Tongue (tissue), 2 donors: Measurements from ENCODE around the gene AQP12A. TPM values are rescaled to one million over a fixed set of nuclear protein-coding genes. Genes with fewer than 3 reads are reported as not detected.
"Not testable (repeated sequence)": the region's sequence is repeated elsewhere in the genome, so short reads cannot be mapped to it uniquely, and the experiment has no call there.

Experiments used
- DNase-seq: peaks from one replicate; pipeline ENCODE4 v3.0.0-alpha.2; 2015
- total RNA-seq: library from RNA; depleted of rRNA; stranded (reverse); fragments of >200 nt; gene quantifications from one replicate; pipeline ENCODE4 v1.2.3, GENCODE V29; 2014

Gene AQP12A
- total RNA-seq = not detected

DNA sequence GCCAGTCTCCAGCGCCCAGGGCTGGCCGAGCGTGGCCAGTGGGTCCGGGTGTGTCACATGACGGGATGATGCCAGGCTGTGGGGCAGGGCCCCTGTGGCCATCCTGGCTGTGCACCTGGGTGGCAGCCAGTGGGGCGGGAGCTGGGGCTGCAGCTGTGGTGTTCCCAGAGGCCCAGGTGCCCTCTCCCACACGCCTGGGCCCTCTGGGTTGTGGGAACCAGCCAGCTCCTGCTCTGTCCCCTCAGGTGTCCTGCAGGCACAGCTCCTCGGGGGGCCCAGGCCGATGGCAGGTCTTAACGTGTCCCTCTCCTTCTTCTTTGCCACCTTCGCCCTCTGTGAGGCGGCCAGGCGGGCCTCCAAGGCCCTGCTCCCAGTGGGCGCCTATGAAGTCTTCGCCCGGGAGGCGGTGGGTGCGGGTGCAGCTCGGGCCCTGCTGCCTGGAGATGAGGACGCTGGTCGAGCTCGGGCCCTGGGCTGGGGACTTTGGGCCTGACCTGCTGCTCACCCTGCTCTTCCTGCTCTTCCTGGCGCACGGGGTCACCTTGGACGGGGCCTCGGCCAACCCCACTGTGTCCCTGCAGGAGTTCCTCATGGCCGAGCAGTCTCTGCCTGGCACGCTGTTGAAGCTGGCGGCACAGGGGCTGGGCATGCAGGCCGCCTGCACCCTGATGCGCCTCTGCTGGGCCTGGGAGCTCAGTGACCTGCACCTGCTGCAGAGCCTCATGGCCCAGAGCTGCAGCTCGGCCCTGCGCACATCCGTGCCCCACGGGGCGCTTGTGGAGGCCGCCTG, at the start of gene AQP12A:
Gene AQP12A, plus strand, starts transcription at position 236 of the 790 bp plus-strand sequence. Its CDS starts 48 bp downstream, at position 284.
- not testable (repeated sequence) for DNase-seq

- no peak for DNase-seq
Observed at GRCh38 chr2:240642061-240642805, 49.4 kb upstream of the AQP12A start.

DNA sequence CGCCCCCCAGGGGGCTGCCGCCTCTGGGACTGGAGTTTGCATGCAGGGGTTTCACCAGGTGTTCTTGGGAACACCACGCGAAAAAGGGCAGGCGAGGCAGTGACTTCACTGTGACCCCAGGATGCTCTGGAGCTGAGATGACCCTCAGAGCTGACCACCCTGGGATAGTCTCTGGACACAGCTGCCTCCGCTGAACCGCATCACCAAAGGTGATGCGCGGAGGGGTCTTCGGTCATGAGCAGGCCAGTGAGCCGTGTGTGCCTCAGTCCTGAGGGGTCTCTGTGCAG, 48.9 kb upstream of the AQP12A start:
- DNase-seq = no peak

DNA sequence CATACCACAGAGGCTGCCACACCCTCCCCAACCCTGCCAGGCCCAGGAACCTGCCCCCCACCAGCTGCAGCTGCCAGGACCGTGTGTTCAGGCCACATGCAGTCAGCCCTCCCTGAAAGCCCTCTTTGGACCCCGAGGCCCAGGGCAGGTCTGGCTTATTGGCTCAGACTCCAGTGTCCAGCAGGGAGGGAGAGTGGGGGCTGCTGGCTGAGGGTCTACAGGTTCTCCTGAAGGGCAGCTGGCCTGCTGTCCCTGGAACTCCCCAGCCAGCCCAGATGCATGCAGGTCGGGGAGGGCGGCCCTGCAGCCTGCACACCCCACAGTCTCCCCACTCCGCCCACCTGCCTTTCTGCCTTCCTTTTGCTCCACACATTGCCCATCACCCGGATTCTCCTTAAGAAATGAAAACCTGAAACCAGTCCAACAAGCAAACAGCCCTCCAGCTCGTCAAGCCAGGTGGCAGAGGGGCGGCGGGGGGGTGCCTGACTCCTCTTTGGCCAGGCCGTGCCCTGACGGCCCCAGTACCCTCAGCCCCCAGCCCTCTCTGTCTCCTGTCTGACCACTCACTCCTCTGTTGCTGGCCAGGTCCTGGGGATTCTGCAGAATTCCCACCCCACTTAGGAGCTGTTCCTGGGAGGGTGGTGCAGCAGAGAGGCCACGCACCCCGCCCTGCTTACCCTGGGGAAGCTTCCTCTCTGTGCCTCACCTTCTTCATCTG, 48.4 kb upstream of the AQP12A start:
- DNase-seq = no peak

DNA sequence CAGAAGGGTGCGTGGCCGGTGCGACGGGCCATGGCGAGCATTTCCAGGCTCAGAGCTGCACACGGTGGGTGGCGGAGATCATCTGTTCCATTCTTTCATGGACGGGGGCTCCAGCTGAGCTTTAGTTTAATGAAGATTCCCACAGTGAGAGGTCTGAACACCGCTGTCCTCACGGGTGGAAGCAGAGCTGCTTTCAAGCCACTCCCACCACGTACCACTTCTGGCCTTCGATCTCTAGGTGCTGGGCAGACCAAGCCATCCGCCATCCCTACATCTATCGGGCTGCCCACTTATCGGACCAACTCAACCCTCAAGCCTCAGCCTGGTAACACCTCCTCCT, 47.9 kb upstream of the AQP12A start:
- DNase-seq = no peak

- DNase-seq = no peak
Observed at GRCh38 chr2:240644171-240644651, 47.5 kb upstream of the AQP12A start.

DNA sequence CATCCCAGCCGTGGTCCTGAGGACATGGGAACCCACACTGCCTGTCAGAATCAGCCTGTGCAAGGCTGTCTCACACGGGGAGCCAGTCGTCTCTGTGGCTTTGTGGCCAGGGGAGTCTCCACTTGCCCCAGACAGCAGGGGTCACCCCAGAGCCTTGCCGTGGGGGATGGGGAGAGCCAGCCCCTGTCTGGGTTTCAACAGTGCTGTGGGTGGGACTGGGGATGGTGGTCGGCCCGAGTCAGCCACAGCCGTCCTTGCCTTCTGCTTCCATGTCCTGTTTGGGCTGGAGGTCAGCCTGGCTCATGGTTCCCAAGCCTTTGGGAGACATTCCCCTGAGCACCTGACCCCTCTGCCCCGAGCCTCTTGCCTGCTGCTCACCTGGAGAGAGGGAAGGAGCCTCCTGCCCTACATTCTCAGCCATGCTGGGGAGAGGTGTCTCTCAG, 46.8 kb upstream of the AQP12A start:
- DNase-seq = no peak

GRCh38 chr2:240645346-240645745, 46.3 kb upstream of the AQP12A start:
- no peak for DNase-seq

GRCh38 chr2:240645801-240646175, 45.9 kb upstream of the AQP12A start:
- DNase-seq = no peak

DNA sequence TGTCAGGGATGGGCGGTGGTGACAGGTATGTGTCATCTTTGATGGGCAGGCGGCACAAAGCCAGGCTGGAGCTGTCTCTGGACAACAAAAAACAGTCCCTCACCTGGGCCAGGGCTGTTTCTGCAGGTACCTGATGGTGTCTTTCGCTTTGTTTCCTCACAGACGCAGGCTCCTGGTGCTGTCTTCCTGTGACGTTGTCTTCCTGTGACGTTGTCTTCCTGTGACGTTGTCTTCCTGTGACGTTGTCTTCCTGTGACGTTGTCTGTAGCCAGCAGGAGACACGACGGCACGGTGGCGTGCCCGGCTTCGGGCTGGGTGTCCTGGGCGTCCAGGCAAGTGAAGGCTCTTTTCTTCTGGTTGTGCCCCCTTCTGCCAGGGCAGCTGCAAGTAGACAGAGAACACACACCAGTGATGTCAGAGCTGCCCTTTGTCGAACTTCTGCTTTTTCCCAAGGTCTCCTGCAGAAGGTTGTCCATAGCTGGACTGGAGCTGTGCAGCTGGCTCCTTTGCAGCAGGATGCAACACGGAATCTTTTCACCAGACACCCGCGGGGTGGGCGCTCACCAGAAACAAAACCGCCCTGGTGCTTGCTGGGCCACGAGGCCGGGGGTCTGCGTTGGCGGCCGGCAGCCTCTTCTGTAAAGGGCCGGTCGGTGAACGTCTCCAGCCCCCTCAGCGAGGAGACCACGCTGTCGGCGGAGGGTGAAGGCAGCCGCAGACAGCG, 45.3 kb upstream of the AQP12A start:
- no peak for DNase-seq

- DNase-seq = no peak
Observed at GRCh38 chr2:240646900-240647502, 44.7 kb upstream of the AQP12A start.

DNA sequence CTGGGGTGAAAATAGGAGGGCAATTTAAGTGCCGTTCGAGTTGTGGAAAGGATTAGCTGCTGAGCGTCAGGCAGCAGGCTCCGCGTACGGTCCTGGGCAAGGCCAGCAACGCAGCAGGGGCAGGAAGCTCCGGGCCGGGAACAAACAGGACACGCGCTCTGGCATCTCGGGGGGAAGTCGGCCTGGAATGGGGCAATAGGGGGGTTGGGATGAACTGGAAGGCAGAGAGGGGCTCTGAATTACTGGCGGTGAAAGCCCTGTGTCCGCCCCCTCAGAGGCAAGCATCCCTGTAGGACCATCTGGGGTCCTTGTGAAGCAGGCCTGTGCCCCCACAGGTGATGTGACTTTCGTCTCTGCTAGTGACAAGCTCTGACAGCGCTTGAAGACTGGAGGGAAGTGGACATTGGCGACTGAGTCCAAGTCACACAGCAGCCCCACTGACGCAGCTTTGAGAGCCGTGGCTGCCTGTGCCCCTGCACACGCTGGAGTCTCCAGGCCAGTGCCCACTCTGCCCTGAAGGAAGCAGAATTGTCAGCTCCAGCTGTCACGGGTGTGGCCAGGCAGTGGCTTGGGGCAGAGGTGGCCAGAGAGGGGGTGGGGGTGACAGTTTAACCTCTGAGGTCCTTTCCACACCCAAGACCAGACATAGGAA, 44.0 kb upstream of the AQP12A start:
- no peak for DNase-seq

DNA sequence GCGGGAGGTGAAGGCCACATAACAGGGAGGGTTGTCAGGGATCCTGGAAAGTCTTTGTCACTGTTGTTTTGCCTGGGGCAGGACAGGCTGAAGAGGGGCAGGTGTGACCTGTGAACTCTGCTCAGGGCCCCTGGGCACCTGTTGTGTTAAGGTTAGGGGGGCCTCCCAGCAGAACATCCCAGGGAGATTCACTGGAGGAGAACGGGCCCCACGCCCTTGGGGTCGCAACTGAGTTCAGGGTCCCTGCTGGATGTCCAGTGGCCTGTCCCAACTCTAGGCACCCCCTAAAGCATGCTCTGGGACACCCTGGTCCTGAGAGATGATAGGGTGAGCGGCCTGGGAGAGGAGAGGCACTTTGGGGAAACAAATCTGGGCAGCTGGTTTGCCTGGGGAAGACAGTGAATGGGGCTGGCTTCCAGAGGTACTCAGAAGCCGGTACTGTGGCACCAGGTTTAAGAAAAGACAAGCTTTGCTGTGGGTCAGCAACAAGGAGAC, 43.5 kb upstream of the AQP12A start:
- DNase-seq = no peak

DNA sequence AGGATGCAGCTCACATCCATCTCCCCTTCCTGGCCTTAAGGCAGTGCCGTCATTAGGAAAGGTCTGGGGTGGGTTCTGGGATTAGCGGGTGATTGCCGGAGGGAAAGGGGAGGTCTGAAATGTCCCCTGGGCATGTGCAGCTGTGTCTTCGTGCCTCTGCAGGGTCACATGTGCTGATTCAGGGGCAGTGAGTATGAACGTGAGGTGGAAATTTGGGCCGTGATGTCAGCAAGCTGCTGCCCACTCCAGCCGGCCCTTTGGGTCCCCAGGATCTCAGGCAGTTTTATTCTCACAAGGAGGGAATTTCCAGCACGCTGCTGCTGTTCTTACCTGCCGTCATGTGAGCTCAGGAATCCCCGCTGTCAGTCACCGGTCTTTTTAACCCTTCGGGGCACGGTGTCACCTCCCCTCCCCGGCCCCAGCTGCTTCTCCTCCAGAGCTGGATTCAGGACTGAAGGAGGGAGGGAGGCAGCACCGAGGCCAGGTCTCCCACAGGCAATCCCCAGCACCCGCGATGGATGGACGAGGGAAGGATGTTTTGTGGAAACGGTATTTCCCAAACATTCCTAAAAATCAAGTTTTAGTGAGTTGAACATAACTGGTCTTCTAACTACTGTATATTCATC, 42.9 kb upstream of the AQP12A start:
- DNase-seq = no peak

GRCh38 chr2:240649331-240649730, 42.3 kb upstream of the AQP12A start:
- no peak for DNase-seq

DNA sequence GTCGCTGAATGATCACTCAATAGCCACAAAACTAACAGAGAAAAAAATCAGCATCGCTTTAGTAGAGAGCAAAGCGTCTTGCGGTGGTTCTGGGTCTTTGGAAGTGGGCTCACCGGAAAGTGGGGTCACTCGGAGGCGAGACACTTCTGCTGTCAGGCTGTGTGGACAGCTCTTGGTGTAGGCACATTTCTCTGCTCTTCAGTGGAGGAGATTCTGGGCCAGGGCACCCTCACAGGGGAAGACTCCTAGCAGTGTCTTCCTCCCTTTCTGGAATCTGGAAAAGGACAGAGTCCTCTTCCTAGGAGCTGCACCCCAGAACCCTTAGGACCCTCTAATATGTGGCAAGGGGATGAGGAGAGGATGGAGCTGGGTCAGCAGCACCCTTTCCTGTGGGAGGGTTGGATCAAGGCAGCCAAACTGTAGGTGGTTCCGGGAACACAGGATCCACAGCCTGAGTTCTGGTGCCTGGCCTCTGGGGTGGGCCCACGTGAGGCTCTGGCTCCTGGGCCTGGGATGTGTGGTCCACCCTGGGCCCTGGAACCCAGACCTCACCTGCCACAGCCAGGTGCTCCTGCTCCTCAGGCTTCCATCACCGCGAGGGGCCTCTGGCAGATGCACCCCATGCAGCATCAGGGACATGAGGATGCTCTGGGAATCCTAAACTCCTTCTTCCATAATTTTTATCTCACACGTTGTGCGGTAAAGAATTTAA, 41.3 kb upstream of the AQP12A start:
- no peak for DNase-seq

DNA sequence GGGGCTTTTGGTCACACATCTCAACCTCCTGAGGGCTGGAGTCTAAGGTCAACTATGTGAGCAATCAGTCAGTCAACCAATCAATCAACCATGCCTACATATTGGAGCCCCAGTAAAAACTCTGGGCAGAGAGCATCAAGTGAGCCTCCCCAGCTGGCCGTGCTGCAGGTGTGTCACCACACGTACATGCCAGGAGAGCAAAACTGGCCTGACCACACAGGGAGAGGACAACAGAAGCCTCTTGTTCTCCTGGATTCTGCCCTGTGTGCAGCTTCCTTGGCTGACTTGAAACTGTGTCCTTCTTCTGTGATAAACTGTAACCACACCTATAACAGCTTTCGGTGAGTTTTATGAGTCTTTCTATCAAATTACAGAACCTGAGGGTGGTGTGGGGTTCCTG, 40.5 kb upstream of the AQP12A start:
- DNase-seq = no peak

DNA sequence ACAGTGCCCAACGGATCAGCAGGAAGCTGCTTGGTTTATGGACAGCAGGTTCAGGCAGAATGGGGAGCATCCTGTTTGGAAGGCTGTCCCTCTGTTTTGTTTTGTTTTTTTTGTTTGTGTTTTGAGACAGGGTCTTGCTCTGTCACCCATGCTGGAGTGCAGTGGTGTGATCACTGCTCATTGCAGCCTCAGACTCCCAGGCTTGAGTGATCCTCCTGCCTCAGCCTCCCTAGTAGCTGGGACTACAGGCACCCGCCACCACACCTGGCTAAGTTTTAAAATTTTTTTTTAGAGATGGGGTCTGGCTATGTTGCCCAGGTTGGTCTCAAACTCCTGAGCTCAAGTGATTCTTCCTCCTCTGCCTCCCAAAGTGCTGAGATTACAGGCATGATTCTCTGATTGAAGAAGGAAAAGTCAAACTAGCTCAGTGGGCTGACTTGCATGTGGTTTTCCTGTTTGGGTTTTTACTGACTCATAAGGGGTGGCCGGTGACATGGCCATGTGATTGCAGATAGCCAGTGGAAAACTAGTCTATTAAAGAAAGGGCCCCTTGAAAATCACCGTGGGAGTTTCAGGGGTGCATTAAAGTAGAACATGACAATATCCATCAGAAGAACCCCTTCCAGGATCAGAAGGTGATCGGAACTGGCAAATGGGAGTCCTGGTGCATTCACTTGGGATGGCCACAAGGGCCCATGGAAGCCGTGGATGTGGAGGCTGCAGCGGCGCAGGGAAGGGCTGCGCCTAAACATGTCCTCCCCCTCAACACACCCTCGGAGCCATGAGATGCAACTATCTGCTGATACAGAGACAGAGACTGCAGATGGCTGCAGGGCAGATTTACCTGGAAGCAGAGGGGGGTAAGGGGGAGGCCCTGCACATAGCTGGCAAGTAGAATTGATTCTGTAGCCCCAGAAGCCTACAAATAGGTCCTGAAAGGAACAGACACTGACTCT, 35.5 kb upstream of the AQP12A start:
- DNase-seq = no peak

- DNase-seq = not testable (repeated sequence)
Observed at GRCh38 chr2:240659883-240660282, 31.8 kb upstream of the AQP12A start.
